Liver (tissue), 3 donors: Measurements from ENCODE around the gene MAML3.

Experiments used
- CTCF ChIP-seq: fragments of 150-350 bp; IDR thresholded peaks from 2 replicates; pipeline ENCODE4 v1.5.1; 2017; ENCODE audit warnings: improper control_type of control experiment, low read depth, low read length; ENCODE audit not compliant: missing input control
- EGR1 ChIP-seq, 2 donors: IDR thresholded peaks; 2 replicates each; pipeline ENCODE4 v1.6.1; 2016 to 2018; ENCODE audit warnings: antibody characterized with exemption in 2 of 2, low read depth in 2 of 2
- HNF4A ChIP-seq, 2 donors: conservative IDR thresholded peaks; 2 replicates each; pipeline ENCODE4 v1.6.1; 2016; ENCODE audit warnings: antibody characterized with exemption in 2 of 2, mild to moderate bottlenecking in 2 of 2
- RAD21 ChIP-seq, 2 donors: IDR thresholded peaks; 2 replicates each; pipeline ENCODE4 v1.6.1; 2016; ENCODE audit warnings: antibody characterized with exemption in 2 of 2, mild to moderate bottlenecking in 2 of 2
- RXRA ChIP-seq, 2 donors: IDR thresholded peaks; 2 replicates each; pipeline ENCODE4 v1.6.1; 2017 to 2018; ENCODE audit warnings: antibody characterized with exemption in 2 of 2, mild to moderate bottlenecking in 1 of 2
- SP1 ChIP-seq: IDR thresholded peaks from 2 replicates; pipeline ENCODE4 v1.6.1; 2018; ENCODE audit warnings: antibody characterized with exemption, mild to moderate bottlenecking
- TAF1 ChIP-seq: conservative IDR thresholded peaks from 2 replicates; pipeline ENCODE4 v1.6.1; 2016; ENCODE audit warnings: antibody characterized with exemption, mild to moderate bottlenecking
- TF ChIP-seq, protein P1 (sequence below): IDR thresholded peaks from 2 replicates; pipeline ENCODE4 v1.6.1; 2016; ENCODE audit warnings: antibody characterized with exemption
- TF ChIP-seq, protein P2 (sequence below): IDR thresholded peaks from 2 replicates; pipeline ENCODE4 v1.6.1; 2016; ENCODE audit warnings: antibody characterized with exemption, mild to moderate bottlenecking
- TF ChIP-seq, protein P3 (sequence below): IDR thresholded peaks from 2 replicates; pipeline ENCODE4 v1.6.1; 2016; ENCODE audit warnings: antibody characterized with exemption
- donor health status: healthy.
- donor health status: healthy.

DNA sequence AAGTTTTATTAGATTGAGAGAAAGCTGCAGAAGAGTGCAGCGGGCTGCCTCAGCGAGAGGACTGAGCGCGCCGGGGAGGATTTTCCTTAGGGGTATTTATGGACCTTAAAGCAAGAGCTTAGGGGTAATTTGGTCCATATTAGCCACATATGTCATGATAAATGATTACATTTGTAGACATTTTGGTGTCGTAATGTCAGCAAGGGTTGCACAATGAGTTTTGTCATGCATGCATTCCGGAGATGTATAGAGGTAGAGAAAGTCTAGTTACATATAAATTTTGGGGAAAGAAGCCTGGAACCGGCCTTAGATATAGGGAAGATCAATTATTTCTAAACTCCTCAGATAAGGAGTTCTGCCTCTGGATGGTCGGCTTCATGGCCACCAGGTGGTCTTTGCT, 478.3 kb downstream of the MAML3 start:
- no peak for TF ChIP-seq CTCF
- no peak for TF ChIP-seq RAD21 (IDR thresholded peaks at IDR 0.05)
- TF ChIP-seq, protein P1, sequence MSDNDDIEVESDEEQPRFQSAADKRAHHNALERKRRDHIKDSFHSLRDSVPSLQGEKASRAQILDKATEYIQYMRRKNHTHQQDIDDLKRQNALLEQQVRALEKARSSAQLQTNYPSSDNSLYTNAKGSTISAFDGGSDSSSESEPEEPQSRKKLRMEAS, result no peak
- TF ChIP-seq EGR1 (IDR thresholded peaks at IDR 0.05; ENCODE audit: low read depth in 2 of 2), result no peak
- no peak for TF ChIP-seq SP1
- TF ChIP-seq RXRA (IDR thresholded peaks at IDR 0.05), result no peak
- TF ChIP-seq, protein P2, sequence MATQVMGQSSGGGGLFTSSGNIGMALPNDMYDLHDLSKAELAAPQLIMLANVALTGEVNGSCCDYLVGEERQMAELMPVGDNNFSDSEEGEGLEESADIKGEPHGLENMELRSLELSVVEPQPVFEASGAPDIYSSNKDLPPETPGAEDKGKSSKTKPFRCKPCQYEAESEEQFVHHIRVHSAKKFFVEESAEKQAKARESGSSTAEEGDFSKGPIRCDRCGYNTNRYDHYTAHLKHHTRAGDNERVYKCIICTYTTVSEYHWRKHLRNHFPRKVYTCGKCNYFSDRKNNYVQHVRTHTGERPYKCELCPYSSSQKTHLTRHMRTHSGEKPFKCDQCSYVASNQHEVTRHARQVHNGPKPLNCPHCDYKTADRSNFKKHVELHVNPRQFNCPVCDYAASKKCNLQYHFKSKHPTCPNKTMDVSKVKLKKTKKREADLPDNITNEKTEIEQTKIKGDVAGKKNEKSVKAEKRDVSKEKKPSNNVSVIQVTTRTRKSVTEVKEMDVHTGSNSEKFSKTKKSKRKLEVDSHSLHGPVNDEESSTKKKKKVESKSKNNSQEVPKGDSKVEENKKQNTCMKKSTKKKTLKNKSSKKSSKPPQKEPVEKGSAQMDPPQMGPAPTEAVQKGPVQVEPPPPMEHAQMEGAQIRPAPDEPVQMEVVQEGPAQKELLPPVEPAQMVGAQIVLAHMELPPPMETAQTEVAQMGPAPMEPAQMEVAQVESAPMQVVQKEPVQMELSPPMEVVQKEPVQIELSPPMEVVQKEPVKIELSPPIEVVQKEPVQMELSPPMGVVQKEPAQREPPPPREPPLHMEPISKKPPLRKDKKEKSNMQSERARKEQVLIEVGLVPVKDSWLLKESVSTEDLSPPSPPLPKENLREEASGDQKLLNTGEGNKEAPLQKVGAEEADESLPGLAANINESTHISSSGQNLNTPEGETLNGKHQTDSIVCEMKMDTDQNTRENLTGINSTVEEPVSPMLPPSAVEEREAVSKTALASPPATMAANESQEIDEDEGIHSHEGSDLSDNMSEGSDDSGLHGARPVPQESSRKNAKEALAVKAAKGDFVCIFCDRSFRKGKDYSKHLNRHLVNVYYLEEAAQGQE, result no peak
- no peak for TF ChIP-seq TAF1
- no peak for TF ChIP-seq HNF4A (conservative IDR thresholded peaks at IDR 0.05)
- TF ChIP-seq, protein P3, sequence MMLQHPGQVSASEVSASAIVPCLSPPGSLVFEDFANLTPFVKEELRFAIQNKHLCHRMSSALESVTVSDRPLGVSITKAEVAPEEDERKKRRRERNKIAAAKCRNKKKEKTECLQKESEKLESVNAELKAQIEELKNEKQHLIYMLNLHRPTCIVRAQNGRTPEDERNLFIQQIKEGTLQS, result no peak
